ENCODE results near the gene SLC39A12.

The SLC39A12 gene

GRCh38 chr10:17961551-17962422 lies 10.1 kb downstream of the SLC39A12 start:
- H3K9ac ChIP-seq (ENCODE audit: low read depth in 1 of 2, low read length in 2 of 2), result no peak overlapping the region
- H3K36me3 ChIP-seq (ENCODE audit: control insufficient read depth in 1 of 2, insufficient read depth in 2 of 2, low read length in 2 of 2), result no peaks in the 10 kb centered on the region
- no peak overlapping the region for H3K27ac ChIP-seq (ENCODE audit: low read depth, low read length)
- no peak overlapping the region for H3K4me3 ChIP-seq (ENCODE audit: low read depth in 1 of 2, low read length in 2 of 2)
- H3K4me1 ChIP-seq (ENCODE audit: control insufficient read depth in 1 of 2, insufficient read depth in 2 of 2, low read length in 2 of 2), result no peaks in the 10 kb centered on the region
- H3K9me3 ChIP-seq (ENCODE audit: control insufficient read depth in 1 of 2, low read length in 2 of 2), result no peaks in the 10 kb centered on the region
- H3K27me3 ChIP-seq (ENCODE audit: control insufficient read depth in 1 of 2, insufficient read depth in 2 of 2, low read length in 2 of 2), result no peaks in the 10 kb centered on the region

GRCh38 chr10:17963431-17963830 lies 11.7 kb downstream of the SLC39A12 start:
- no peaks in the 10 kb centered on the region for H3K4me1 ChIP-seq (ENCODE audit: control insufficient read depth in 1 of 2, insufficient read depth in 2 of 2, low read length in 2 of 2)
- no peaks in the 10 kb centered on the region for H3K27me3 ChIP-seq (ENCODE audit: control insufficient read depth in 1 of 2, insufficient read depth in 2 of 2, low read length in 2 of 2)
- H3K4me3 ChIP-seq (ENCODE audit: low read depth in 1 of 2, low read length in 2 of 2), result no peak overlapping the region
- no peaks in the 10 kb centered on the region for H3K36me3 ChIP-seq (ENCODE audit: control insufficient read depth in 1 of 2, insufficient read depth in 2 of 2, low read length in 2 of 2)
- H3K27ac ChIP-seq (ENCODE audit: low read depth, low read length), result no peak overlapping the region
- no peak overlapping the region for H3K9ac ChIP-seq (ENCODE audit: low read depth in 1 of 2, low read length in 2 of 2)
- no peaks in the 10 kb centered on the region for H3K9me3 ChIP-seq (ENCODE audit: control insufficient read depth in 1 of 2, low read length in 2 of 2)

- H3K27me3 ChIP-seq (ENCODE audit: control insufficient read depth in 1 of 2, insufficient read depth in 2 of 2, low read length in 2 of 2), result no peaks in the 10 kb centered on the region
- no peak overlapping the region for H3K27ac ChIP-seq (ENCODE audit: low read depth, low read length)
- no peak overlapping the region for H3K9ac ChIP-seq (ENCODE audit: low read depth in 1 of 2, low read length in 2 of 2)
- no peaks in the 10 kb centered on the region for H3K4me1 ChIP-seq (ENCODE audit: control insufficient read depth in 1 of 2, insufficient read depth in 2 of 2, low read length in 2 of 2)
- no peaks in the 10 kb centered on the region for H3K9me3 ChIP-seq (ENCODE audit: control insufficient read depth in 1 of 2, low read length in 2 of 2)
- H3K4me3 ChIP-seq (ENCODE audit: low read depth in 1 of 2, low read length in 2 of 2), result no peak overlapping the region
- H3K36me3 ChIP-seq (ENCODE audit: control insufficient read depth in 1 of 2, insufficient read depth in 2 of 2, low read length in 2 of 2), result no peaks in the 10 kb centered on the region
These were observed 14.0 kb downstream of the SLC39A12 start for GRCh38 chr10:17965649-17966235.

DNA sequence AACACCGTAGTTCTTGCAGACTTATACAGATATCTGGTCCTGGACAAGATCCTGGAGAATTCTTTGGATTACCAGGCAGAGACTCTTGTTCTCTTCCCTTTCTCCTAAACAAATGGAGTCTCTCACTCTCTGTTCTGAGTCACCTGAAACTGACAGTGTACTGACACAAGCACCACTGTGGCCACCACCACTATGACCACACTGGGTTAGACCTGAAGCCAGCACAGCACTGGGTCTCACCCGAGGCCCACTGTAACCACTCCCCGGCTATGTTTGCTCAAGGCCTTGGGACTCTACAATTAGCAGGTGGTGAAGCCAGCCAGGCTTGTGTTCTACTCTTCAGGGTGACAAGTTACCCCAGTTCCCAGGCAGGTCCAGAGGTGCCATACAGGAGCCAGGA lies 22.8 kb downstream of the SLC39A12 start:
- Histone ChIP-seq H3K4me3 (ENCODE audit: low read depth in 1 of 2, low read length in 2 of 2) (no peak overlapping the region), H3K4me1 (ENCODE audit: control insufficient read depth in 1 of 2, insufficient read depth in 2 of 2, low read length in 2 of 2) (no peaks in the 10 kb centered on the region), H3K9ac (ENCODE audit: low read depth in 1 of 2, low read length in 2 of 2) (no peak overlapping the region), H3K27me3 (ENCODE audit: control insufficient read depth in 1 of 2, insufficient read depth in 2 of 2, low read length in 2 of 2) (no peaks in the 10 kb centered on the region), H3K36me3 (ENCODE audit: control insufficient read depth in 1 of 2, insufficient read depth in 2 of 2, low read length in 2 of 2) (no peaks in the 10 kb centered on the region), H3K27ac (ENCODE audit: low read depth, low read length) (no peak overlapping the region), H3K9me3 (ENCODE audit: control insufficient read depth in 1 of 2, low read length in 2 of 2) (no peaks in the 10 kb centered on the region)

DNA sequence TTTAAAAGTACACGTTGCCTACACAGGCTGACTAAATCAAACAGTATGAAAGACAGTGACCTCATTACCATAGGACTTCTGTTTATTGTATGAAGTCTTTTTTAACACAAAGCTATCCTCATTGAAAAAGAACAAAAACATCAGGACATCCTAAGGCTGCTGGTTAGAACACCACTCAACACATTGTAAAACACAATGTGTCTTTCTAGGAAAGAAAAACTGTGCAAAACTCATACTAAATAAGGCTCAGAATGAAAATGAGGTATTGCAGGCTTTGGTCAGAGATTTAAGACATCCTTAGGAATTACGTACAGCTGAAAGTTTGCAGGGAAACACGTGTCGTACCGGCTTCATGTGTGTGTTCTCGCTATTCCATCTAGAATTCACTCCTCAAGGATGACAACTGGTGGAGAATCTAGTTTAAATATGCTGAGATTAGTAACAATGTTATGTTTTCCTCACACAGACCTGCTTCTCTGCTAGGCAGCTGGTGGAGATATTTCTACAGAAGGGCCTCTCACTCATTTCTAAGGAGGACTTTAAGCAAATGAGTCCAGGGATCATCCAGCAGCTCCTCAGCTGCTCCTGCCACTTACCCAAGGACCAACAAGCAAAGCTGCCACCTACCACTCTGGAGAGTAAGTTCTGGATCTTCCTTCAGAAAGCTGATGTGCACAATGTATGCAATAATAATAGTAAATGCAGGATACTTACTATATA lies 29.3 kb downstream of the SLC39A12 start:
- Histone ChIP-seq H3K9me3 (ENCODE audit: control insufficient read depth in 1 of 2, low read length in 2 of 2) (no peaks in the 10 kb centered on the region), H3K4me3 (ENCODE audit: low read depth in 1 of 2, low read length in 2 of 2) (no peak overlapping the region), H3K9ac (ENCODE audit: low read depth in 1 of 2, low read length in 2 of 2) (no peak overlapping the region), H3K4me1 (ENCODE audit: control insufficient read depth in 1 of 2, insufficient read depth in 2 of 2, low read length in 2 of 2) (no peaks in the 10 kb centered on the region), H3K36me3 (ENCODE audit: control insufficient read depth in 1 of 2, insufficient read depth in 2 of 2, low read length in 2 of 2) (no peaks in the 10 kb centered on the region), H3K27me3 (ENCODE audit: control insufficient read depth in 1 of 2, insufficient read depth in 2 of 2, low read length in 2 of 2) (no peaks in the 10 kb centered on the region), H3K27ac (ENCODE audit: low read depth, low read length) (no peak overlapping the region)

GRCh38 chr10:17981766-17982380 lies 30.2 kb downstream of the SLC39A12 start:
- no peaks in the 10 kb centered on the region for H3K27me3 ChIP-seq (ENCODE audit: control insufficient read depth in 1 of 2, insufficient read depth in 2 of 2, low read length in 2 of 2)
- no peaks in the 10 kb centered on the region for H3K36me3 ChIP-seq (ENCODE audit: control insufficient read depth in 1 of 2, insufficient read depth in 2 of 2, low read length in 2 of 2)
- no peak overlapping the region for H3K9ac ChIP-seq (ENCODE audit: low read depth in 1 of 2, low read length in 2 of 2)
- no peaks in the 10 kb centered on the region for H3K4me1 ChIP-seq (ENCODE audit: control insufficient read depth in 1 of 2, insufficient read depth in 2 of 2, low read length in 2 of 2)
- H3K27ac ChIP-seq (ENCODE audit: low read depth, low read length), result no peak overlapping the region
- no peak overlapping the region for H3K4me3 ChIP-seq (ENCODE audit: low read depth in 1 of 2, low read length in 2 of 2)
- no peaks in the 10 kb centered on the region for H3K9me3 ChIP-seq (ENCODE audit: control insufficient read depth in 1 of 2, low read length in 2 of 2)

DNA sequence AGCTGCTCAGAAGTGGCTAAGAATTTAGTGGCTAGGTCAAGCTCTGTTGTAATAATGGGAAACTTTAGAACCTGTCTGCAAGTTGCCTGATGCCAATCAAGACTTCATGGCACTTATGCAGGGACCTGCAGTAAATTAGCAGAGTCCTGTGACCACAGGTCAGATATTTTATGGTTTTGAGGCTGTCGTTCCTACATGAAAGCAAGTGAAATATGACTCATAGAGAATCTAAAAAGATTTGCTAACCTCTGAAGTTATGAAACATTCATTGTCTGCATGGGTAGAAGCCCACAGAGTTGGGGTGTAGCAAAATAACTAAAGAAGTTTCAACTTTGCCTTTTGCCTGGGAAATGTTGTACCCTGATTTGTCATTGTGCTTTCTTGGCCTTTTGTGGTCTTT lies 32.3 kb downstream of the SLC39A12 start:
- Histone ChIP-seq H3K4me3 (ENCODE audit: low read depth in 1 of 2, low read length in 2 of 2) (no peak overlapping the region), H3K27me3 (ENCODE audit: control insufficient read depth in 1 of 2, insufficient read depth in 2 of 2, low read length in 2 of 2) (no peaks in the 10 kb centered on the region), H3K36me3 (ENCODE audit: control insufficient read depth in 1 of 2, insufficient read depth in 2 of 2, low read length in 2 of 2) (no peaks in the 10 kb centered on the region), H3K27ac (ENCODE audit: low read depth, low read length) (no peak overlapping the region), H3K9ac (ENCODE audit: low read depth in 1 of 2, low read length in 2 of 2) (no peak overlapping the region), H3K9me3 (ENCODE audit: control insufficient read depth in 1 of 2, low read length in 2 of 2) (no peaks in the 10 kb centered on the region), H3K4me1 (ENCODE audit: control insufficient read depth in 1 of 2, insufficient read depth in 2 of 2, low read length in 2 of 2) (no peaks in the 10 kb centered on the region)

- H3K9ac ChIP-seq (ENCODE audit: low read depth in 1 of 2, low read length in 2 of 2), result no peak overlapping the region
These were observed 32.8 kb downstream of the SLC39A12 start for GRCh38 chr10:17984563-17984962.

GRCh38 chr10:17989908-17990767 lies 38.4 kb downstream of the SLC39A12 start:
- Histone ChIP-seq H3K36me3 (ENCODE audit: control insufficient read depth in 1 of 2, insufficient read depth in 2 of 2, low read length in 2 of 2) (no peaks in the 10 kb centered on the region), H3K4me1 (ENCODE audit: control insufficient read depth in 1 of 2, insufficient read depth in 2 of 2, low read length in 2 of 2) (no peaks in the 10 kb centered on the region), H3K9ac (ENCODE audit: low read depth in 1 of 2, low read length in 2 of 2) (no peak overlapping the region), H3K27me3 (ENCODE audit: control insufficient read depth in 1 of 2, insufficient read depth in 2 of 2, low read length in 2 of 2) (no peaks in the 10 kb centered on the region), H3K27ac (ENCODE audit: low read depth, low read length) (no peak overlapping the region), H3K9me3 (ENCODE audit: control insufficient read depth in 1 of 2, low read length in 2 of 2) (no peaks in the 10 kb centered on the region), H3K4me3 (ENCODE audit: low read depth in 1 of 2, low read length in 2 of 2) (no peak overlapping the region)

More at GRCh38 chr10:17984563-17984962, 32.8 kb downstream of the SLC39A12 start:
- no peaks in the 10 kb centered on the region for H3K4me1 ChIP-seq (ENCODE audit: control insufficient read depth in 1 of 2, insufficient read depth in 2 of 2, low read length in 2 of 2)
- H3K4me3 ChIP-seq (ENCODE audit: low read depth in 1 of 2, low read length in 2 of 2), result no peak overlapping the region
- H3K27me3 ChIP-seq (ENCODE audit: control insufficient read depth in 1 of 2, insufficient read depth in 2 of 2, low read length in 2 of 2), result no peaks in the 10 kb centered on the region
- H3K27ac ChIP-seq (ENCODE audit: low read depth, low read length), result no peak overlapping the region
- H3K36me3 ChIP-seq (ENCODE audit: control insufficient read depth in 1 of 2, insufficient read depth in 2 of 2, low read length in 2 of 2), result no peaks in the 10 kb centered on the region
- no peaks in the 10 kb centered on the region for H3K9me3 ChIP-seq (ENCODE audit: control insufficient read depth in 1 of 2, low read length in 2 of 2)

Measured in duodenal mucosa (tissue), 2 donors.